ENCODE data around the gene NRXN3.

Gene NRXN3

GRCh38 chr14:79186523-79186922 is 1016.4 kb downstream of the NRXN3 start:
- no peak for DNase-seq

GRCh38 chr14:79193689-79194477 is 1023.7 kb downstream of the NRXN3 start:
- DNase-seq: no peak

- no peak for DNase-seq
Observed at GRCh38 chr14:79196216-79196615, 1026.0 kb downstream of the NRXN3 start.

GRCh38 chr14:79197516-79197915 is 1027.3 kb downstream of the NRXN3 start:
- DNase-seq: no peak

- DNase-seq: no peak
Observed at GRCh38 chr14:79199217-79199616, 1029.0 kb downstream of the NRXN3 start.

- DNase-seq: no peak
Observed at GRCh38 chr14:79201564-79202207, 1031.5 kb downstream of the NRXN3 start.

- DNase-seq: no peak
Observed at GRCh38 chr14:79204591-79204990, 1034.4 kb downstream of the NRXN3 start.

GRCh38 chr14:79209418-79209817 is 1039.2 kb downstream of the NRXN3 start:
- DNase-seq: no peak

- DNase-seq: no peak
Observed at GRCh38 chr14:79225815-79226214, 1055.6 kb downstream of the NRXN3 start.

GRCh38 chr14:79229383-79229909 is 1059.3 kb downstream of the NRXN3 start:
- no peak for DNase-seq

- DNase-seq: no peak
Observed at GRCh38 chr14:79242666-79243065, 1072.5 kb downstream of the NRXN3 start.

GRCh38 chr14:79246173-79246572 is 1076.0 kb downstream of the NRXN3 start:
- DNase-seq: no peak

- DNase-seq: no peak
Observed at GRCh38 chr14:79248126-79248525, 1078.0 kb downstream of the NRXN3 start.

GRCh38 chr14:79248771-79249170 is 1078.6 kb downstream of the NRXN3 start:
- DNase-seq: no peak

- DNase-seq: no peak
Observed at GRCh38 chr14:79251278-79251677, 1081.1 kb downstream of the NRXN3 start.

GRCh38 chr14:79253576-79253975 is 1083.4 kb downstream of the NRXN3 start:
- no peak for DNase-seq

- no peak for DNase-seq
Observed at GRCh38 chr14:79254069-79254775, 1084.0 kb downstream of the NRXN3 start.

GRCh38 chr14:79256380-79256779 is 1086.2 kb downstream of the NRXN3 start:
- DNase-seq: no peak

GRCh38 chr14:79260406-79260805 is 1090.2 kb downstream of the NRXN3 start:
- no peak for DNase-seq

- no peak for DNase-seq
Observed at GRCh38 chr14:79265366-79265946, 1095.3 kb downstream of the NRXN3 start.

GRCh38 chr14:79270361-79270760 is 1100.2 kb downstream of the NRXN3 start:
- no peak for DNase-seq

- no peak for DNase-seq
Observed at GRCh38 chr14:79271122-79271521, 1100.9 kb downstream of the NRXN3 start.

- no peak for DNase-seq
Observed at GRCh38 chr14:79274641-79275291, 1104.6 kb downstream of the NRXN3 start.

Data from activated gamma-delta T cell treated with Interleukin-2 at 50 U/mL for 16 hours (primary cell).